Adrenal gland (tissue), 12 donors: ENCODE results near the gene PRKAR2A. TPM values are rescaled to one million over a fixed set of nuclear protein-coding genes. Genes with fewer than 3 reads are reported as not detected.

Source experiments
- DNase-seq, 7 donors: peaks; one replicate each; pipeline ENCODE4 v3.0.0-alpha.2; 2019 to 2020
- H3K27ac ChIP-seq, 5 donors: fragments of 200-600 bp; sonication (generic) in 4 of 5; 1 replicate in 3 of 5; 2 replicates in 2 of 5; pipeline versions ENCODE4 v1.5.1 to v1.8.0; 2016 to 2020; ENCODE audit warnings: mild to moderate bottlenecking in 1 of 5
- H3K27me3 ChIP-seq: fragments of 200-600 bp; 2 replicates; pipeline ENCODE4 v1.8.0; 2021
- H3K36me3 ChIP-seq, 2 donors: fragments of 200-600 bp; replicated peaks in 1 of 2; 1 replicate in 1 of 2; 2 replicates in 1 of 2; pipeline versions ENCODE4 v1.5.1 to v1.8.0; 2018 to 2022
- H3K4me1 ChIP-seq, 2 donors: fragments of 200-600 bp; replicated peaks in 1 of 2; 1 replicate in 1 of 2; 2 replicates in 1 of 2; pipeline versions ENCODE4 v1.5.1 to v1.8.0; 2018 to 2021
- H3K4me3 ChIP-seq, 4 donors: fragments of 200-600 bp; sonication (generic) in 3 of 4; one replicate each; pipeline ENCODE4 v1.5.1; 2016 to 2018
- H3K9me3 ChIP-seq, 3 donors: fragments of 200-600 bp; sonication (generic) in 1 of 3; replicated peaks in 1 of 3; 1 replicate in 2 of 3; 2 replicates in 1 of 3; pipeline versions ENCODE4 v1.5.1 to v1.8.0; 2016 to 2021
- POLR2A ChIP-seq, 2 donors: fragments of 450-650 bp; IDR thresholded peaks; one replicate each; pipeline ENCODE4 v1.6.1; 2017; ENCODE audit warnings: antibody characterized with exemption in 2 of 2, mild to moderate bottlenecking in 2 of 2, moderate library complexity in 1 of 2
- WGBS, 4 donors: extraction: QIAGEN DNeasy Blood & Tissue Kit in 2 of 4; methylation state at CpG; one replicate each; pipeline versions ENCODE4 v1.1.5 to v1.1.7; 2013 to 2017; 5-methylcytosine and 5-hydroxymethylcytosine counted together
- intact Hi-C, 2 donors: fragments of 100-400 bp; cut with DNase I; formaldehyde crosslinking; loops; one replicate each; pipeline versions ENCODE4 v1.14.1 to v1.15.0; 2022 to 2023
- polyA plus RNA-seq, 3 donors: library from polyadenylated mRNA; stranded (reverse); fragments of 200-250 nt in 2 of 3; fragments of 350-450 nt in 1 of 3; fragmentation: Illumina TruSeq in 1 of 3; extraction: RNeasy Lipid Tissue Mini Kit (QIAGEN cat#74804) in 1 of 3; gene quantifications; one replicate each; pipeline ENCODE4 v1.2.3, GENCODE V29; 2013 to 2014
- total RNA-seq, 9 donors: library from RNA; depleted of rRNA in 4 of 9; stranded (reverse); fragments of >200 nt in 4 of 9; fragments of 120-200 nt in 1 of 9; fragmentation: NEBNext Ultra II Directional in 1 of 9; extraction: Animal tissue kit (Norgen Biotek cat#: 25700) in 1 of 9; gene quantifications; one replicate each; pipeline versions ENCODE4 v1.1.0 to v1.2.4, GENCODE V29; 2013 to 2023
- TF ChIP-seq, protein P1 (sequence below), 6 experiments: fragments of 450-650 bp in 4 of 6; fragments of 200-600 bp in 2 of 6; sonication (generic) in 1 of 6; IDR thresholded peaks; 1 replicate in 5 of 6; 2 replicates in 1 of 6; pipeline versions ENCODE4 v1.5.1 to v1.8.0; 2016 to 2021; ENCODE audit warnings: antibody characterized with exemption in 6 of 6, mild to moderate bottlenecking in 2 of 6, moderate library complexity in 1 of 6
- donor health status: healthy with polysubstance abuse.
- donor health status: Bipolar disorder and iron deficiency.
- donor health status: DM: yes; HTN: yes; CAD: no.
- donor health status: DM: no; HTN: no; CAD: no.
- donor health status: DM: no; HTN: no; CAD: no.
- donor health status: DM: yes; HTN: yes; CAD: no.

PRKAR2A gene
- total and polyA plus RNA-seq, 12 donors = 8.4 to 177 (median 48.7) TPM

DNA sequence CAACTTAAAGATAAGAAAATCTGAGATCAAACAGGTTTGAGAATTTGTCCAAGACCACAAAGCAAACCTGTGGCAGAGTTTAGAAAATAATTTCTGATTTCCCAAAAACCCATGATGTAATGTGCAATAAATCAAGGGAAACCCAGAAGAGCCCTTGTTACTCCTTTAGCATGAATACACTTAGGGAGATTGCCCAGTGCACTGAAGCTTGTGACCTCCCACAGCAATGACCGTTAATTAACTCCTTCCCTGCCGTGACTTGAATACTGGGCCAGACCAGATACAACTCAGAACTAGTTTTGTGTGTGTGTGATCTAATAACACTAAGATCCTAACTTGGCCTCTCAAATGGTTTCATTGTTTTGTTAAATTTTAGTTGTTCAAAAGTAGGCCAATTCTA is 2.5 kb downstream of the PRKAR2A start:
- intact Hi-C loops = no loop called here
- DNase-seq = peak in 5 of 7 donors; percentile 47 to 66 (median 59)
- H3K9me3 ChIP-seq = no peaks in the 10 kb centered on the region
- H3K27me3 ChIP-seq = no peaks in the 10 kb centered on the region
- H3K4me3 ChIP-seq = peak overlapping the region in 1 of 4 donors; percentile 77
- WGBS, 4 donors = 16 to 31% (median 26%) methylated on average over 2 of the region's 2 CpGs
- H3K4me1 ChIP-seq = peaks cover 14 to 28% of the 10 kb centered on the region in 2 donors
- TF ChIP-seq, protein P1, sequence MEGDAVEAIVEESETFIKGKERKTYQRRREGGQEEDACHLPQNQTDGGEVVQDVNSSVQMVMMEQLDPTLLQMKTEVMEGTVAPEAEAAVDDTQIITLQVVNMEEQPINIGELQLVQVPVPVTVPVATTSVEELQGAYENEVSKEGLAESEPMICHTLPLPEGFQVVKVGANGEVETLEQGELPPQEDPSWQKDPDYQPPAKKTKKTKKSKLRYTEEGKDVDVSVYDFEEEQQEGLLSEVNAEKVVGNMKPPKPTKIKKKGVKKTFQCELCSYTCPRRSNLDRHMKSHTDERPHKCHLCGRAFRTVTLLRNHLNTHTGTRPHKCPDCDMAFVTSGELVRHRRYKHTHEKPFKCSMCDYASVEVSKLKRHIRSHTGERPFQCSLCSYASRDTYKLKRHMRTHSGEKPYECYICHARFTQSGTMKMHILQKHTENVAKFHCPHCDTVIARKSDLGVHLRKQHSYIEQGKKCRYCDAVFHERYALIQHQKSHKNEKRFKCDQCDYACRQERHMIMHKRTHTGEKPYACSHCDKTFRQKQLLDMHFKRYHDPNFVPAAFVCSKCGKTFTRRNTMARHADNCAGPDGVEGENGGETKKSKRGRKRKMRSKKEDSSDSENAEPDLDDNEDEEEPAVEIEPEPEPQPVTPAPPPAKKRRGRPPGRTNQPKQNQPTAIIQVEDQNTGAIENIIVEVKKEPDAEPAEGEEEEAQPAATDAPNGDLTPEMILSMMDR (IDR thresholded peaks at IDR 0.05) = no peak
- peak in 1 of 2 donors; percentile 30 for TF ChIP-seq POLR2A (IDR thresholded peaks at IDR 0.05)
- H3K27ac ChIP-seq = peak overlapping the region; percentile 8 to 99 (median 83)
- no peaks in the 10 kb centered on the region for H3K36me3 ChIP-seq

DNA sequence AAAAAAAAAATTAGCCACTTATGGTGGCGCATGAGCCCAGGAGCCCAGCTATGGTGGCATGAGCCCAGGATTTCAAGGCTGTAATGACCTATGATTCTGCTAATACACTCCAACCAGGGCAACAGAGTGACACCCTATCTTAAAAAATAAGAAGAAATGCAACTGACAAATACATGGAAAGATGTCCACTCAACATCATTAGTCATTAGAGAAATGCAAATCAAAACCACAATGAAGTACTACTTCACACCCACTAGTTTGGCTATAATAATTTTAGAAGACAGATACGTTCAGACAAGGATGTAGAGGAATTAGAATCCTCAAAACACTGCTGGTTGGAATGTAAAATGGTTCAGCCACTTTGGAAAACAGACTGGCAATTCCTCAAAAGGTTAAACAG is 10.5 kb downstream of the PRKAR2A start:
- intact Hi-C loops = no loop called here

GRCh38 chr3:48835650-48836366 is 11.9 kb downstream of the PRKAR2A start:
- Histone ChIP-seq H3K4me3 (no peak overlapping the region), H3K27ac (peak overlapping the region in 1 of 5 donors; percentile 57), H3K36me3 (peaks cover 0 to 9% of the 10 kb centered on the region in 2 donors), H3K27me3 (no peaks in the 10 kb centered on the region), H3K9me3 (no peaks in the 10 kb centered on the region), H3K4me1 (peaks cover 12 to 46% of the 10 kb centered on the region in 2 donors)
- intact Hi-C loops = no loop called here
- WGBS, 4 donors = 87 to 93% (median 90%) methylated on average over 11 of the region's 11 CpGs
- TF ChIP-seq, protein P1 (IDR thresholded peaks at IDR 0.05) = no peak
- no peak for TF ChIP-seq POLR2A (IDR thresholded peaks at IDR 0.05)
- DNase-seq = peak in 3 of 7 donors; percentile 24 to 55 (median 27)

More for the DNA sequence above, 10.5 kb downstream of the PRKAR2A start:
- whole genome bisulfite sequencing, 4 donors = 50 to 59% (median 55%) methylated on average over 2 of the region's 2 CpGs
- Histone ChIP-seq H3K9me3 (no peaks in the 10 kb centered on the region), H3K4me1 (peaks cover 8 to 37% of the 10 kb centered on the region in 2 donors), H3K4me3 (no peak overlapping the region), H3K27me3 (no peaks in the 10 kb centered on the region), H3K27ac (no peak overlapping the region), H3K36me3 (peaks cover 0 to 9% of the 10 kb centered on the region in 2 donors)
- TF ChIP-seq, protein P1 (IDR thresholded peaks at IDR 0.05) = no peak
- no peak for TF ChIP-seq POLR2A (IDR thresholded peaks at IDR 0.05)
- DNase-seq = peak in 2 of 7 donors; percentile 12 to 41

GRCh38 chr3:48832684-48833083 is 15.0 kb downstream of the PRKAR2A start:
- Histone ChIP-seq H3K36me3 (no peaks in the 10 kb centered on the region), H3K4me3 (no peak overlapping the region), H3K27ac (peak overlapping the region in 2 of 5 donors; percentile 40 to 43), H3K9me3 (no peaks in the 10 kb centered on the region), H3K27me3 (no peaks in the 10 kb centered on the region), H3K4me1 (peaks cover 12 to 47% of the 10 kb centered on the region in 2 donors)
- peak in 2 of 7 donors; percentile 24 to 37 for DNase-seq
- no peak for TF ChIP-seq POLR2A (IDR thresholded peaks at IDR 0.05)
- TF ChIP-seq, protein P1 (IDR thresholded peaks at IDR 0.05) = no peak
- intact Hi-C loops = no loop called here
